Progenitor cell of endocrine pancreas (in vitro differentiated cells): ENCODE results near the gene ADAM30. TPM values are rescaled to one million over a fixed set of nuclear protein-coding genes. Genes with fewer than 3 reads are reported as not detected.
A peak's percentile ranks its signal among the peaks of the same experiment; 100 is the strongest.

Source experiments
- DNase-seq: peaks from one replicate; pipeline ENCODE4 v3.0.0; 2021; ENCODE audit warnings: low spot score; ENCODE audit not compliant: unreplicated experiment
- H3K27ac Mint-ChIP-seq: 2 replicates; pipeline ENCODE4 v1.8.0; 2021; ENCODE audit warnings: mild to moderate bottlenecking, moderate library complexity, mixed read lengths
- H3K27me3 Mint-ChIP-seq: 2 replicates; pipeline ENCODE4 v1.8.0; 2021; ENCODE audit warnings: mixed read lengths
- H3K36me3 Mint-ChIP-seq: 2 replicates; pipeline ENCODE4 v1.8.0; 2022; ENCODE audit warnings: mixed read lengths; ENCODE audit not compliant: insufficient read depth
- H3K4me1 Mint-ChIP-seq: 2 replicates; pipeline ENCODE4 v1.8.0; 2021; ENCODE audit warnings: low read depth, mixed read lengths
- H3K4me3 Mint-ChIP-seq: 2 replicates; pipeline ENCODE4 v1.8.0; 2021; ENCODE audit warnings: low read depth, mild to moderate bottlenecking, moderate library complexity, mixed read lengths
- H3K9me3 Mint-ChIP-seq: 2 replicates; pipeline ENCODE4 v1.8.0; 2021; ENCODE audit warnings: low read depth, mixed read lengths
- CTCF ChIP-seq: fragments of 200-600 bp; sonication (generic); IDR thresholded peaks from one replicate; pipeline ENCODE4 v1.5.0; 2021; ENCODE audit warnings: antibody characterized with exemption, mild to moderate bottlenecking; ENCODE audit not compliant: unreplicated experiment
- total RNA-seq: library from RNA; stranded (reverse); gene quantifications from 2 replicates; pipeline ENCODE4 v1.2.1, GENCODE V29; 2021

ADAM30 gene
- total RNA-seq, 1 donor from 2014 or later = not detected

- H3K9me3 Mint-ChIP-seq = peaks cover 9% of the 10 kb centered on the region
- DNase-seq = no peak
- H3K4me3 Mint-ChIP-seq = no peak overlapping the region
- peaks cover 55% of the 10 kb centered on the region for H3K27me3 Mint-ChIP-seq
- H3K27ac Mint-ChIP-seq = no peak overlapping the region
- H3K36me3 Mint-ChIP-seq = peaks cover 5% of the 10 kb centered on the region
- no peaks in the 10 kb centered on the region for H3K4me1 Mint-ChIP-seq
- no peak for TF ChIP-seq CTCF
Measured at GRCh38 chr1:119902775-119903442, 6.6 kb upstream of the ADAM30 start.

GRCh38 chr1:119898981-119899720, 2.8 kb upstream of the ADAM30 start:
- no peak for DNase-seq
- H3K27ac Mint-ChIP-seq = no peak overlapping the region
- peaks cover 24% of the 10 kb centered on the region for H3K27me3 Mint-ChIP-seq
- H3K36me3 Mint-ChIP-seq = peaks cover 1% of the 10 kb centered on the region
- H3K4me3 Mint-ChIP-seq = no peak overlapping the region
- peaks cover 9% of the 10 kb centered on the region for H3K4me1 Mint-ChIP-seq
- no peak for TF ChIP-seq CTCF
- H3K9me3 Mint-ChIP-seq = peaks cover 3% of the 10 kb centered on the region

GRCh38 chr1:119898530-119898929, 2.2 kb upstream of the ADAM30 start:
- H3K4me3 Mint-ChIP-seq = no peak overlapping the region
- DNase-seq = no peak
- no peak for TF ChIP-seq CTCF
- H3K27ac Mint-ChIP-seq = no peak overlapping the region
- peaks cover 15% of the 10 kb centered on the region for H3K4me1 Mint-ChIP-seq
- H3K9me3 Mint-ChIP-seq = peaks cover 3% of the 10 kb centered on the region
- peaks cover 1% of the 10 kb centered on the region for H3K36me3 Mint-ChIP-seq
- peaks cover 19% of the 10 kb centered on the region for H3K27me3 Mint-ChIP-seq

GRCh38 chr1:119895102-119895501, 1.2 kb downstream of the ADAM30 start:
- Mint-ChIP-seq H3K9me3 (peaks cover 3% of the 10 kb centered on the region), H3K27ac (peak overlapping the region; percentile 6), H3K27me3 (no peaks in the 10 kb centered on the region), H3K4me1 (peaks cover 28% of the 10 kb centered on the region), H3K36me3 (peaks cover 1% of the 10 kb centered on the region), H3K4me3 (peak overlapping the region; percentile 1)
- TF ChIP-seq CTCF = no peak
- no peak for DNase-seq

GRCh38 chr1:119893827-119894700, 2.3 kb downstream of the ADAM30 start:
- no peak overlapping the region for H3K4me3 Mint-ChIP-seq
- peaks cover 28% of the 10 kb centered on the region for H3K4me1 Mint-ChIP-seq
- TF ChIP-seq CTCF = no peak
- H3K27ac Mint-ChIP-seq = peak overlapping the region; percentile 68
- no peaks in the 10 kb centered on the region for H3K27me3 Mint-ChIP-seq
- peaks cover 1% of the 10 kb centered on the region for H3K36me3 Mint-ChIP-seq
- DNase-seq = no peak
- peaks cover 3% of the 10 kb centered on the region for H3K9me3 Mint-ChIP-seq
